GM12878 (cell line): ENCODE measurements around the gene ATP6V0E1. TPM values are rescaled to one million over a fixed set of nuclear protein-coding genes. Genes with fewer than 3 reads are reported as not detected.
"Not testable (repeated sequence)": the region's sequence is repeated elsewhere in the genome, so short reads cannot be mapped to it uniquely, and the experiment has no call there.

Experiments used
- ATAC-seq: fragments of 200-7000 bp; cut with Tn5 transposase; 3 replicates; pipeline ENCODE4 v1.9.1; 2020; ENCODE audit warnings: mild to moderate bottlenecking, moderate library complexity
- BruUV-seq: library from RNA; stranded (reverse); fragments of 400-500 nt; replicated peaks from 2 replicates; lab custom pipeline; 2021; lab: Mats Ljungman, UMichigan
- CTCF ChIA-PET: fragments of 300-600 bp; sonication (Branson Sonifier 250); formaldehyde crosslinking; extraction: SDS; loops from one replicate; lab custom pipeline; 2021; ENCODE audit warnings: inconsistent platforms; lab: Yijun Ruan, JAX
- POLR2A ChIA-PET: fragments of 350-600 bp; formaldehyde crosslinking; extraction: SDS; loops from one replicate; lab custom pipeline; 2021; ENCODE audit warnings: inconsistent platforms; lab: Charles Lee
- RAD21 ChIA-PET: fragments of 300-600 bp; sonication (Branson Sonifier 250); formaldehyde crosslinking; loops from one replicate; lab custom pipeline; 2023; ENCODE audit warnings: antibody characterized with exemption; ENCODE audit not compliant: unreplicated experiment; lab: Charles Lee
- SMC1A ChIA-PET: fragments of 300-600 bp; sonication (Branson Sonifier 250); formaldehyde crosslinking; loops from one replicate; lab custom pipeline; 2023; ENCODE audit not compliant: unreplicated experiment, uncharacterized antibody; lab: Charles Lee
- DNase-seq: peaks from one replicate; pipeline ENCODE4 v3.0.0-alpha.2; 2011; ENCODE audit warnings: low read depth, low spot score
- FAIRE-seq: peaks from 3 replicates; lab custom pipeline; 2011; peaks lifted over from hg19 to GRCh38; lab: Jason Lieb, UNC
- H2AFZ ChIP-seq: 2 replicates; pipeline ENCODE4 v1.6.0; 2011; ENCODE audit warnings: low read depth, low read length, control low read depth; ENCODE audit not compliant: control insufficient read depth
- H3K27ac ChIP-seq: 2 replicates; pipeline ENCODE4 v1.5.1; 2011; ENCODE audit warnings: control low read depth; ENCODE audit not compliant: control insufficient read depth, insufficient read depth
- H3K27me3 ChIP-seq, 2 experiments: replicated peaks in 1 of 2; 2 replicates each; pipeline versions ENCODE4 v1.6.0 to v1.6.1; 2011; ENCODE audit warnings: low read length in 1 of 2; ENCODE audit not compliant: control insufficient read depth in 2 of 2, insufficient read depth in 2 of 2
- H3K36me3 ChIP-seq, 2 experiments: 2 replicates each; pipeline ENCODE4 v1.5.1; 2011; ENCODE audit warnings: low read length in 1 of 2; ENCODE audit not compliant: control insufficient read depth in 2 of 2, insufficient read depth in 2 of 2
- H3K4me1 ChIP-seq: 2 replicates; pipeline ENCODE4 v1.6.1; 2011; ENCODE audit warnings: mild to moderate bottlenecking, low read length, moderate library complexity, mixed read lengths; ENCODE audit not compliant: control insufficient read depth, insufficient read depth
- H3K4me2 ChIP-seq: 2 replicates; pipeline ENCODE4 v1.6.0; 2011; ENCODE audit warnings: control low read depth; ENCODE audit not compliant: control insufficient read depth, insufficient read depth
- H3K4me3 ChIP-seq: fragments of 200-600 bp; sonication (generic); 2 replicates; pipeline ENCODE4 v1.5.1; 2016
- H3K79me2 ChIP-seq: 2 replicates; pipeline ENCODE4 v1.6.0; 2011; ENCODE audit warnings: low read length; ENCODE audit not compliant: control insufficient read depth, insufficient read depth
- H3K9ac ChIP-seq: 2 replicates; pipeline ENCODE4 v1.8.0; 2011; ENCODE audit warnings: low read length, control low read depth, mixed read lengths; ENCODE audit not compliant: control insufficient read depth, insufficient read depth
- H3K9me3 ChIP-seq: replicated peaks from 3 replicates; pipeline ENCODE4 v1.5.1; 2011; ENCODE audit warnings: mild to moderate bottlenecking, low read length; ENCODE audit not compliant: control insufficient read depth, insufficient read depth
- H4K20me1 ChIP-seq: 2 replicates; pipeline ENCODE4 v1.6.0; 2011; ENCODE audit not compliant: control insufficient read depth, insufficient read depth
- BCL11A ChIP-seq: IDR thresholded peaks from 2 replicates; pipeline ENCODE4 v1.6.1; 2011; ENCODE audit warnings: low read depth, low read length
- CHD4 ChIP-seq: fragments of 200-600 bp; sonication (generic); IDR thresholded peaks from 2 replicates; pipeline ENCODE4 v1.6.1; 2016; ENCODE audit warnings: mild to moderate bottlenecking
- GATAD2B ChIP-seq: fragments of 450-650 bp; conservative IDR thresholded peaks from 2 replicates; pipeline ENCODE4 v1.6.1; 2017; ENCODE audit warnings: low read depth, mild to moderate bottlenecking, moderate library complexity
- IRF3 ChIP-seq: fragments of 450-650 bp; IDR thresholded peaks from 2 replicates; pipeline ENCODE4 v1.6.1; 2014; ENCODE audit warnings: mild to moderate bottlenecking
- IRF4 ChIP-seq: IDR thresholded peaks from 2 replicates; pipeline ENCODE4 v1.6.1; 2011; ENCODE audit warnings: low read depth, low read length
- KDM1A ChIP-seq: fragments of 200-600 bp; sonication (generic); IDR thresholded peaks from 2 replicates; pipeline ENCODE4 v1.6.1; 2016; ENCODE audit warnings: borderline replicate concordance
- MTA2 ChIP-seq: fragments of 450-650 bp; IDR thresholded peaks from 2 replicates; pipeline ENCODE4 v1.6.1; 2016; ENCODE audit warnings: low read depth, mild to moderate bottlenecking, moderate library complexity
- NFXL1 ChIP-seq: fragments of 450-650 bp; IDR thresholded peaks from 2 replicates; pipeline ENCODE4 v1.6.1; 2017; ENCODE audit warnings: antibody characterized with exemption, mild to moderate bottlenecking, borderline replicate concordance
- SMC3 ChIP-seq: IDR thresholded peaks from 2 replicates; pipeline ENCODE4 v1.6.1; 2011; ENCODE audit warnings: low read length, improper control_type of control experiment, borderline replicate concordance
- SP1 ChIP-seq: IDR thresholded peaks from one replicate; pipeline ENCODE4 v1.6.1; 2011; ENCODE audit warnings: low read depth, low read length
- STAT1 ChIP-seq: fragments of 450-650 bp; conservative IDR thresholded peaks from 2 replicates; pipeline ENCODE4 v1.6.1; 2014; ENCODE audit warnings: antibody characterized with exemption, mild to moderate bottlenecking
- ZZZ3 ChIP-seq: IDR thresholded peaks from 2 replicates; pipeline ENCODE4 v1.6.1; 2011; ENCODE audit warnings: low read depth; ENCODE audit not compliant: control insufficient read depth, insufficient read length
- WGBS: methylation state at CpG from one replicate; pipeline ENCODE4 v1.1.6; 2016; ENCODE audit warnings: low lambda C conversion rate; ENCODE audit not compliant: insufficient replicate concordance, insufficient coverage; ENCODE audit errors: missing lambda C conversion rate; 5-methylcytosine and 5-hydroxymethylcytosine counted together
- in situ Hi-C: fragments of 300-500 bp; cut with MboI; formaldehyde crosslinking; loops from 9 replicates; pipeline ENCODE4 v1.14.3; 2018; ENCODE audit warnings: mixed read lengths
- intact Hi-C: fragments of 100-400 bp; cut with micrococcal nuclease; formaldehyde crosslinking; loops from one replicate; pipeline ENCODE4 v1.14.2; 2022; ENCODE audit not compliant: unreplicated experiment
- polyA plus RNA-seq, 11 experiments: library from polyadenylated mRNA; depleted of rRNA in 4 of 11; unstranded in 6 of 11; stranded (reverse) in 5 of 11; fragments of >200 nt; fragmentation: Nextera tagmentation in 4 of 11; fragmentation: Illumina TruSeq in 1 of 11; extraction: Ambion mirVana in 4 of 11; extraction: Trizol in 1 of 11; gene quantifications; 1 replicate in 1 of 11; 2 replicates in 10 of 11; pipeline versions ENCODE4 v1.2.1 to v1.2.3, GENCODE V29; 2011 to 2016; ENCODE audit warnings: inconsistent platforms in 2 of 11, missing spikeins in 2 of 11, low read depth in 1 of 11
- total RNA-seq, 4 experiments: library from RNA; depleted of rRNA in 3 of 4; stranded (reverse); fragments of >200 nt in 3 of 4; fragmentation: Illumina TruSeq in 1 of 4; extraction: Trizol in 1 of 4; gene quantifications; 2 replicates each; pipeline versions ENCODE4 v1.2.1 to v1.2.3, GENCODE V29; 2013 to 2021
- TF ChIP-seq, protein P1 (sequence below): fragments of 450-650 bp; IDR thresholded peaks from 2 replicates; pipeline ENCODE4 v1.6.1; 2017; ENCODE audit warnings: low read depth, mild to moderate bottlenecking, moderate library complexity

Gene ATP6V0E1
- total and polyA plus RNA-seq, 10 of the 15 experiments (the other 5 are each of a cell fraction or from before 2014, with no cell fraction given): 143 to 787 (median 306) TPM

DNA sequence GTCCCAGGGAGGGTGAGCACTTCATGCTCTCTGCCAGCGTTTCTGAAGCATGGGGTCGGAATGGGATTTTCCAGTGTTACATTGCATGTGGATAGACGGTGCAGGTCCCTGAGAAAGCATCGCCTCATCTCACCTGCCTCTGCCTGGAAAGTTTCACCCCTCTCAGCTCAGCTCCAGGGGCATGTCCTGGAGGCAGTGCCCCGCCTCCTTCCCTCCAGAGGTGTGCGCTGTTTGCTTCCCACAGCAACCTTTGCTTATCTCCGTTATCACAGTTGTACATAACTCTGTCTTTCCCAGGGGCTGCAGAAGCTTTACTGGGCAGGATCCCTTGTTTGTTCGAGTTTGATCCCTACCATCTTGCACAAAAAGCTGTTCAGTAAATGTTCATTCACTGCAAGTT is 61.9 kb downstream of the ATP6V0E1 start:
- DNase-seq: no peak
- Histone ChIP-seq H3K4me1 (no peaks in the 10 kb centered on the region), H3K9ac (no peak overlapping the region), H4K20me1 (no peaks in the 10 kb centered on the region), H3K4me2 (no peak overlapping the region), H3K36me3 (no peaks in the 10 kb centered on the region), H2AFZ (no peak overlapping the region), H3K27me3 (no peaks in the 10 kb centered on the region), H3K4me3 (no peak overlapping the region), H3K27ac (no peak overlapping the region), H3K9me3 (no peaks in the 10 kb centered on the region), H3K79me2 (no peaks in the 10 kb centered on the region)
- TF ChIP-seq IRF3: no peak
- no peak for TF ChIP-seq IRF4
- TF ChIP-seq MTA2: no peak
- no peak for TF ChIP-seq CHD4
- TF ChIP-seq GATAD2B: no peak
- TF ChIP-seq, protein P1, sequence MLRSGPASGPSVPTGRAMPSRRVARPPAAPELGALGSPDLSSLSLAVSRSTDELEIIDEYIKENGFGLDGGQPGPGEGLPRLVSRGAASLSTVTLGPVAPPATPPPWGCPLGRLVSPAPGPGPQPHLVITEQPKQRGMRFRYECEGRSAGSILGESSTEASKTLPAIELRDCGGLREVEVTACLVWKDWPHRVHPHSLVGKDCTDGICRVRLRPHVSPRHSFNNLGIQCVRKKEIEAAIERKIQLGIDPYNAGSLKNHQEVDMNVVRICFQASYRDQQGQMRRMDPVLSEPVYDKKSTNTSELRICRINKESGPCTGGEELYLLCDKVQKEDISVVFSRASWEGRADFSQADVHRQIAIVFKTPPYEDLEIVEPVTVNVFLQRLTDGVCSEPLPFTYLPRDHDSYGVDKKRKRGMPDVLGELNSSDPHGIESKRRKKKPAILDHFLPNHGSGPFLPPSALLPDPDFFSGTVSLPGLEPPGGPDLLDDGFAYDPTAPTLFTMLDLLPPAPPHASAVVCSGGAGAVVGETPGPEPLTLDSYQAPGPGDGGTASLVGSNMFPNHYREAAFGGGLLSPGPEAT: no peak
- no peak for TF ChIP-seq STAT1
- no peak for TF ChIP-seq SP1
- TF ChIP-seq ZZZ3: no peak
- TF ChIP-seq SMC3: no peak
- no peak for TF ChIP-seq NFXL1
- TF ChIP-seq BCL11A: no peak
- no peak for TF ChIP-seq KDM1A
- in situ Hi-C loops (no loop called here), intact Hi-C loops (no loop called here)
- ChIA-PET RAD21 (no interaction called here), SMC1A (interaction anchor here (0.9 kb wide), 1 partner anchor 13 kb away, joined by 4 read pairs; no protein-coding TSS in a partner anchor), POLR2A (no interaction called here), CTCF (interaction anchor here (1.4 kb wide), 1 partner anchor 99 kb away, joined by 4 read pairs; the partner anchor contains the start of gene BNIP1)
- BruUV-seq: no TSS peak
- FAIRE-seq: no peak
- WGBS: 53% methylated on average over 8 of the region's 8 CpGs
- no peak for ATAC-seq

- ATAC-seq, RAD21 ChIA-PET, SMC1A ChIA-PET, H3K4me2 ChIP-seq, H3K9me3 ChIP-seq, H3K9ac ChIP-seq, BruUV-seq, H2AFZ ChIP-seq, H3K36me3 ChIP-seq, H3K4me3 ChIP-seq, FAIRE-seq, POLR2A ChIA-PET, H3K27ac ChIP-seq, H4K20me1 ChIP-seq, intact Hi-C loops, in situ Hi-C loops, H3K27me3 ChIP-seq, DNase-seq, H3K79me2 ChIP-seq, H3K4me1 ChIP-seq: not testable (repeated sequence)
- CTCF ChIA-PET: interaction anchor here (1.4 kb wide), 1 partner anchor 97 kb away, joined by 4 read pairs; the partner anchor contains the start of gene BNIP1
- WGBS: 80% methylated on average over 12 of the region's 12 CpGs
Measured at GRCh38 chr5:173047096-173047837, 63.7 kb downstream of the ATP6V0E1 start.
